IMR-90 (cell line): ENCODE results near the gene FAM83C. TPM values are rescaled to one million over a fixed set of nuclear protein-coding genes. Genes with fewer than 3 reads are reported as not detected.

Source experiments
- ATAC-seq: fragments of 200-7000 bp; cut with Tn5 transposase; 2 replicates; pipeline ENCODE4 v1.9.1; 2020; ENCODE audit warnings: low read depth, mild to moderate bottlenecking, moderate library complexity
- BruUV-seq: library from RNA; stranded (reverse); fragments of 400-500 nt; replicated peaks from 2 replicates; lab custom pipeline; 2021; lab: Mats Ljungman, UMichigan
- CTCF ChIA-PET: fragments of 300-600 bp; formaldehyde crosslinking; extraction: SDS; loops from one replicate; lab custom pipeline; 2021; ENCODE audit warnings: antibody characterized with exemption; lab: Yijun Ruan, JAX
- POLR2A ChIA-PET: fragments of 300-600 bp; sonication (Branson Sonifier 250); formaldehyde crosslinking; loops from one replicate; lab custom pipeline; 2022; ENCODE audit warnings: antibody characterized with exemption; ENCODE audit not compliant: unreplicated experiment; lab: Charles Lee
- DNase-seq: peaks from one replicate; pipeline ENCODE4 v3.0.0; 2013
- H2AFZ ChIP-seq: replicated peaks from 2 replicates; pipeline ENCODE3; 2013; ENCODE audit warnings: low read length, mild to moderate bottlenecking; ENCODE audit not compliant: poor library complexity
- H2AK5ac ChIP-seq: 2 replicates; pipeline ENCODE4 v1.6.1; 2013; ENCODE audit warnings: low read depth, low read length, inconsistent platforms
- H2AK9ac ChIP-seq: replicated peaks from 2 replicates; pipeline ENCODE3; 2013; ENCODE audit warnings: mild to moderate bottlenecking, low read depth, low read length, moderate library complexity; ENCODE audit not compliant: poor library complexity
- H2BK120ac ChIP-seq: 2 replicates; pipeline ENCODE4 v1.6.1; 2013; ENCODE audit warnings: low read depth, low read length, inconsistent platforms
- H2BK15ac ChIP-seq: 3 replicates; pipeline ENCODE4 v1.6.1; 2013; ENCODE audit warnings: low read depth, low read length, inconsistent platforms
- H2BK20ac ChIP-seq: 2 replicates; pipeline ENCODE4 v1.6.1; 2013; ENCODE audit warnings: low read depth, mild to moderate bottlenecking, inconsistent platforms, low read length, moderate library complexity
- H2BK5ac ChIP-seq: 2 replicates; pipeline ENCODE4 v1.6.1; 2013; ENCODE audit warnings: mild to moderate bottlenecking, low read depth, low read length, inconsistent platforms; ENCODE audit not compliant: poor library complexity, severe bottlenecking
- H3K14ac ChIP-seq: replicated peaks from 2 replicates; pipeline ENCODE4 v1.6.1; 2013; ENCODE audit warnings: low read depth, low read length, inconsistent platforms
- H3K18ac ChIP-seq: 2 replicates; pipeline ENCODE4 v1.6.1; 2013; ENCODE audit warnings: low read depth, low read length, control low read depth
- H3K23ac ChIP-seq: 2 replicates; pipeline ENCODE4 v1.6.1; 2013; ENCODE audit warnings: low read depth, low read length, inconsistent platforms
- H3K27ac ChIP-seq: 2 replicates; pipeline ENCODE4 v1.5.1; 2013; ENCODE audit warnings: mild to moderate bottlenecking, control low read depth, low read length; ENCODE audit not compliant: insufficient read depth
- H3K27me3 ChIP-seq: 2 replicates; pipeline ENCODE4 v1.6.1; 2013; ENCODE audit warnings: low read length; ENCODE audit not compliant: control insufficient read depth, insufficient read depth
- H3K36me3 ChIP-seq: 2 replicates; pipeline ENCODE4 v1.6.1; 2013; ENCODE audit warnings: low read length, mixed read lengths; ENCODE audit not compliant: control insufficient read depth, insufficient read depth
- H3K4ac ChIP-seq: 2 replicates; pipeline ENCODE4 v1.6.1; 2013; ENCODE audit warnings: low read depth, low read length, inconsistent platforms
- H3K4me1 ChIP-seq: 2 replicates; pipeline ENCODE4 v1.6.1; 2013; ENCODE audit warnings: low read length, mixed read lengths; ENCODE audit not compliant: control insufficient read depth, insufficient read depth
- H3K4me2 ChIP-seq: 2 replicates; pipeline ENCODE4 v1.6.1; 2013; ENCODE audit warnings: low read depth, mild to moderate bottlenecking, control low read depth, low read length, moderate library complexity
- H3K4me3 ChIP-seq: 2 replicates; pipeline ENCODE4 v1.5.1; 2013; ENCODE audit warnings: low read depth, mild to moderate bottlenecking, control low read depth, low read length, moderate library complexity; ENCODE audit not compliant: insufficient read depth
- H3K56ac ChIP-seq: 2 replicates; pipeline ENCODE4 v1.6.1; 2013; ENCODE audit warnings: low read length, inconsistent platforms; ENCODE audit not compliant: insufficient read depth; ENCODE audit errors: extremely low read depth
- H3K79me1 ChIP-seq, 2 experiments: 2 replicates each; pipeline ENCODE4 v1.6.1; 2013; ENCODE audit warnings: low read length in 2 of 2, inconsistent platforms in 1 of 2, low read depth in 1 of 2
- H3K9ac ChIP-seq: 2 replicates; pipeline ENCODE4 v1.6.1; 2013; ENCODE audit warnings: low read depth, low read length, control low read depth
- H3K9me1 ChIP-seq: 2 replicates; pipeline ENCODE4 v1.6.1; 2013; ENCODE audit warnings: low read length, inconsistent platforms; ENCODE audit not compliant: insufficient read depth
- H3K9me3 ChIP-seq: 2 replicates; pipeline ENCODE4 v1.6.1; 2013; ENCODE audit warnings: low read length; ENCODE audit not compliant: control insufficient read depth, insufficient read depth
- H4K20me1 ChIP-seq: 2 replicates; pipeline ENCODE4 v1.6.1; 2013; ENCODE audit warnings: low read length, inconsistent platforms; ENCODE audit not compliant: insufficient read depth
- H4K5ac ChIP-seq: 2 replicates; pipeline ENCODE4 v1.6.1; 2013; ENCODE audit warnings: mild to moderate bottlenecking, low read depth, low read length, control low read depth
- H4K8ac ChIP-seq, 2 experiments: 2 replicates each; pipeline ENCODE4 v1.6.1; 2013; ENCODE audit warnings: low read depth in 2 of 2, low read length in 2 of 2, control low read depth in 1 of 2, inconsistent platforms in 1 of 2
- H4K91ac ChIP-seq: 2 replicates; pipeline ENCODE4 v1.6.1; 2013; ENCODE audit warnings: low read depth, low read length, inconsistent platforms; ENCODE audit not compliant: insufficient read depth
- CHD1 ChIP-seq: IDR thresholded peaks from 2 replicates; pipeline ENCODE4 v1.6.1; 2012; ENCODE audit warnings: low read depth, low read length, improper control_type of control experiment
- CTCF ChIP-seq: conservative IDR thresholded peaks from 2 replicates; pipeline ENCODE4 v1.5.1; 2012; ENCODE audit warnings: mild to moderate bottlenecking, low read depth, low read length, improper control_type of control experiment
- MAFK ChIP-seq: IDR thresholded peaks from 2 replicates; pipeline ENCODE4 v1.6.1; 2012; ENCODE audit warnings: low read depth, low read length, improper control_type of control experiment
- MAZ ChIP-seq: IDR thresholded peaks from 2 replicates; pipeline ENCODE4 v1.6.1; 2012; ENCODE audit warnings: low read depth, mild to moderate bottlenecking, low read length, improper control_type of control experiment, moderate library complexity, borderline replicate concordance
- MXI1 ChIP-seq: IDR thresholded peaks from 2 replicates; pipeline ENCODE4 v1.6.1; 2012; ENCODE audit warnings: low read depth, mild to moderate bottlenecking, low read length, moderate library complexity, borderline replicate concordance
- RAD21 ChIP-seq: IDR thresholded peaks from 2 replicates; pipeline ENCODE4 v1.6.1; 2012; ENCODE audit warnings: low read length, improper control_type of control experiment
- RFX5 ChIP-seq: IDR thresholded peaks from 2 replicates; pipeline ENCODE4 v1.8.0; 2012; ENCODE audit warnings: low read depth, mild to moderate bottlenecking, low read length, moderate library complexity
- SMC3 ChIP-seq: fragments of 150-350 bp; IDR thresholded peaks from 2 replicates; pipeline ENCODE4 v1.6.1; 2016; ENCODE audit warnings: low read depth, mild to moderate bottlenecking, antibody characterized with exemption, low read length, moderate library complexity
- WGBS, 2 experiments: methylation state at CpG; one replicate each; pipeline versions ENCODE4 v1.1.5 to v1.1.7; 2013; ENCODE audit warnings: missing lambda C conversion rate in 2 of 2; ENCODE audit not compliant: insufficient read length in 1 of 2; ENCODE audit errors: extremely low coverage in 2 of 2; 5-methylcytosine and 5-hydroxymethylcytosine counted together
- dilution Hi-C: fragments of 300-500 bp; cut with HindIII; formaldehyde crosslinking; loops from one replicate; pipeline ENCODE4 v1.14.3; 2018; ENCODE audit warnings: low sequenced_read_pairs; ENCODE audit not compliant: unreplicated experiment
- in situ Hi-C: fragments of 300-500 bp; cut with MboI; formaldehyde crosslinking; loops from 3 replicates; pipeline ENCODE4 v1.14.3; 2019; ENCODE audit warnings: low sequenced_read_pairs, inconsistent platforms, mixed read lengths
- intact Hi-C: fragments of 100-400 bp; cut with micrococcal nuclease; formaldehyde crosslinking; loops from 2 replicates; pipeline ENCODE4 v1.10.0; 2022
- polyA plus RNA-seq, 3 experiments: library from polyadenylated mRNA; depleted of rRNA; stranded (reverse); fragments of >200 nt; gene quantifications; 2 replicates each; pipeline ENCODE4 v1.2.3, GENCODE V29; 2012; ENCODE audit warnings: low replicate concordance in 1 of 3
- total RNA-seq: library from RNA; depleted of rRNA; stranded (reverse); fragments of >200 nt; gene quantifications from 2 replicates; pipeline ENCODE4 v1.2.3, GENCODE V29; 2012

FAM83C gene
- total and polyA plus RNA-seq, 2 of the 4 experiments (the other 2 are of a cell fraction): 0.02 TPM; not detected in 1

GRCh38 chr20:35303735-35304491, 11.7 kb upstream of the FAM83C start:
- Histone ChIP-seq H4K5ac (peak overlapping the region; percentile 84), H3K4me2 (no peak overlapping the region), H2BK20ac (peak overlapping the region; percentile 94), H3K9me1 (peaks cover 52% of the 10 kb centered on the region), H3K36me3 (no peaks in the 10 kb centered on the region), H3K9ac (0 out of 2 replicates have a peak overlapping the region, but pooled peaks have one; percentile 1), H2AK9ac (peak overlapping the region; percentile 85), H3K79me1 (peaks cover 0 to 42% of the 10 kb centered on the region in 2 experiments; a peak in 2 of 4 replicates), H2BK15ac (peak overlapping the region; percentile 98; the same call in 2 of the 3 replicates), H3K27me3 (no peaks in the 10 kb centered on the region), H3K4me3 (no peak overlapping the region), H2BK5ac (peak overlapping the region; percentile 92), H4K8ac (peak overlapping the region; percentile 66 to 95), H3K18ac (peak overlapping the region; percentile 78), H3K4ac (peak overlapping the region; percentile 99), H2AFZ (peak overlapping the region; percentile 63), H4K20me1 (no peaks in the 10 kb centered on the region), H2AK5ac (peak overlapping the region; percentile 99), H3K23ac (peak overlapping the region; percentile 83), H2BK120ac (peak overlapping the region; percentile 96), H4K91ac (peak overlapping the region; percentile 99), H3K9me3 (no peaks in the 10 kb centered on the region), H3K56ac (peak overlapping the region; percentile 53; the same call in 1 of the 2 replicates), H3K27ac (peak overlapping the region; percentile 85), H3K4me1 (peaks cover 59% of the 10 kb centered on the region), H3K14ac (peak overlapping the region; percentile 82)
- ATAC-seq (peak; percentile 33), DNase-seq (peak; percentile 92)
- ChIA-PET POLR2A (interaction anchor here (1.3 to 1.5 kb wide), 2 partner anchors 139 to 145 kb away, joined by 3 read pairs; no protein-coding TSS in a partner anchor), CTCF (interaction anchor here (0.6 to 2.5 kb wide), 10 partner anchors 13 to 183 kb away, joined by 3 to 13 read pairs (median 4); partner anchors contain the start of gene EIF6)
- in situ Hi-C loops (no loop called here), dilution Hi-C loops (no loop called here), intact Hi-C loops (loop anchor here (1.0 to 5.0 kb wide), 3 partner anchors 68 to 143 kb away; no protein-coding TSS in a partner anchor)
- no TSS peak for BruUV-seq
- WGBS, 2 experiments: no CpG with 5 or more reads among the region's 18 CpGs
- TF ChIP-seq MAZ (peak; percentile 73; the same call in 1 of the 2 replicates), MAFK (no peak), RAD21 (peak; percentile 96), MXI1 (no peak), SMC3 (peak; percentile 85), CHD1 (no peak; the same call in 1 of the 2 replicates), RFX5 (no peak), CTCF (peak; percentile 94)
